Activated CD4-positive, alpha-beta T cell treated with anti-CD3 and anti-CD28 coated beads for 36 hours (primary cell): ENCODE measurements around the gene GGT5. TPM values are rescaled to one million over a fixed set of nuclear protein-coding genes. Genes with fewer than 3 reads are reported as not detected.
"Not testable (repeated sequence)": the region's sequence is repeated elsewhere in the genome, so short reads cannot be mapped to it uniquely, and the experiment has no call there.

ENCODE experiments used
- ATAC-seq: fragments of 200-7000 bp; cut with Tn5 transposase; one replicate; pipeline ENCODE4 v1.10.0; 2021; ENCODE audit warnings: mild to moderate bottlenecking, moderate library complexity
- CTCF ChIA-PET: fragments of 350-600 bp; sonication (Branson Sonifier 250); formaldehyde crosslinking; loops from one replicate; lab custom pipeline; 2021; ENCODE audit warnings: antibody characterized with exemption; lab: Charles Lee
- POLR2A ChIA-PET: fragments of 350-600 bp; sonication (Branson Sonifier 250); formaldehyde crosslinking; loops from one replicate; lab custom pipeline; 2021; ENCODE audit warnings: antibody characterized with exemption, inconsistent platforms; lab: Charles Lee
- DNase-seq: peaks from one replicate; pipeline ENCODE4 v3.0.0-alpha.2; 2020
- H3K27ac Mint-ChIP-seq: one replicate; pipeline ENCODE4 v1.8.0; 2021; ENCODE audit warnings: mixed read lengths
- H3K27me3 Mint-ChIP-seq: one replicate; pipeline ENCODE4 v1.8.0; 2021; ENCODE audit warnings: mixed read lengths
- H3K36me3 Mint-ChIP-seq: one replicate; pipeline ENCODE4 v1.8.0; 2021; ENCODE audit warnings: low read depth, mixed read lengths
- H3K4me1 Mint-ChIP-seq: one replicate; pipeline ENCODE4 v1.8.0; 2021; ENCODE audit warnings: mixed read lengths
- H3K4me3 Mint-ChIP-seq: one replicate; pipeline ENCODE4 v1.8.0; 2021; ENCODE audit warnings: mild to moderate bottlenecking, moderate library complexity, mixed read lengths
- H3K9me3 Mint-ChIP-seq: one replicate; pipeline ENCODE4 v1.8.0; 2021; ENCODE audit warnings: low read depth, mixed read lengths
- intact Hi-C, 2 experiments: fragments of 100-400 bp; cut with DNase I in 1 of 2; cut with micrococcal nuclease in 1 of 2; formaldehyde crosslinking; loops; one replicate each; pipeline versions ENCODE4 v1.14.2 to v1.15.1; 2022 to 2024; cut with DNase I, micrococcal nuclease
- total RNA-seq, 2 experiments: library from RNA; stranded (reverse); gene quantifications; one replicate each; pipeline ENCODE4 v1.2.3, GENCODE V29; 2021

The GGT5 gene
- total RNA-seq, 2 experiments from 2014 or later = 0.04 TPM; not detected in 1

GRCh38 chr22:24214467-24215285 lies 30.2 kb downstream of the GGT5 start:
- Mint-ChIP-seq H3K4me1 (no peaks in the 10 kb centered on the region), H3K27me3 (no peaks in the 10 kb centered on the region), H3K36me3 (no peaks in the 10 kb centered on the region), H3K27ac (no peak overlapping the region), H3K4me3 (no peak overlapping the region), H3K9me3 (no peaks in the 10 kb centered on the region)
- CTCF ChIA-PET = interaction anchor here (0.6 to 1.4 kb wide), 3 partner anchors 8 to 40 kb away, joined by 3 read pairs; no protein-coding TSS in a partner anchor
- intact Hi-C loops = no loop called here
- ATAC-seq (no peak), DNase-seq (no peak)
- POLR2A ChIA-PET = no interaction called here

GRCh38 chr22:24213111-24213510 lies 31.8 kb downstream of the GGT5 start:
- H3K36me3 Mint-ChIP-seq = not testable (repeated sequence)

DNA sequence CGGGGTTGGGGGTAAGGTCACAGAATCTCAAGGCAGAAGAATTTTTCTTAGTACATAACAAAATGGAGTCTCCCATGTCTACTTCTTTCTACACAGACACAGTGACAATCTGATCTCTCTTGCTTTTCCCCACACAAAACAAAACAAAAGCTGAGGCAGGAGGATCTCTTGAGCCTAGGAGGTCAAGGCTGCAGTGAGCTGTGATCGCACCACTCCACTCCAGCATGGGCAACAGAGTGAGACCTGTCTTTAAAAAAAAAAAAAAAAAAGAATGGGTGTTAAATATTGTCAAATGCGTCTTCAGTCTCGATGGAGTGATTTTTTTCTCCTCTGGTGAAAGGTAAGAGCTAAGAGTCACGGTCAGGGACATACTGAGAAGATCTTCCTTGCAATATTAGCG lies 33.2 kb downstream of the GGT5 start:
- POLR2A ChIA-PET, H3K9me3 Mint-ChIP-seq, H3K27me3 Mint-ChIP-seq, H3K4me3 Mint-ChIP-seq, H3K27ac Mint-ChIP-seq, intact Hi-C loops, DNase-seq, ATAC-seq, H3K36me3 Mint-ChIP-seq: not testable (repeated sequence)
- H3K4me1 Mint-ChIP-seq = peaks cover 15% of the 10 kb centered on the region
- CTCF ChIA-PET = interaction anchor here (0.6 kb wide), 1 partner anchor 424 kb away, joined by 3 read pairs; no protein-coding TSS in a partner anchor

More at GRCh38 chr22:24213111-24213510, 31.8 kb downstream of the GGT5 start:
- DNase-seq, H3K4me3 Mint-ChIP-seq, CTCF ChIA-PET, H3K9me3 Mint-ChIP-seq, H3K4me1 Mint-ChIP-seq, POLR2A ChIA-PET, ATAC-seq, intact Hi-C loops, H3K27ac Mint-ChIP-seq, H3K27me3 Mint-ChIP-seq: not testable (repeated sequence)

- intact Hi-C loops, H3K27ac Mint-ChIP-seq, H3K36me3 Mint-ChIP-seq, DNase-seq, H3K9me3 Mint-ChIP-seq, H3K27me3 Mint-ChIP-seq, H3K4me3 Mint-ChIP-seq, ATAC-seq: not testable (repeated sequence)
- ChIA-PET POLR2A (interaction anchor here (0.6 kb wide), 1 partner anchor 207 kb away, joined by 11 read pairs; no protein-coding TSS in a partner anchor), CTCF (interaction anchor here (0.8 kb wide), 1 partner anchor 15 kb away, joined by 4 read pairs; no protein-coding TSS in a partner anchor)
- peaks cover 15% of the 10 kb centered on the region for H3K4me1 Mint-ChIP-seq
These were observed 34.5 kb downstream of the GGT5 start for GRCh38 chr22:24210409-24210808.

DNA sequence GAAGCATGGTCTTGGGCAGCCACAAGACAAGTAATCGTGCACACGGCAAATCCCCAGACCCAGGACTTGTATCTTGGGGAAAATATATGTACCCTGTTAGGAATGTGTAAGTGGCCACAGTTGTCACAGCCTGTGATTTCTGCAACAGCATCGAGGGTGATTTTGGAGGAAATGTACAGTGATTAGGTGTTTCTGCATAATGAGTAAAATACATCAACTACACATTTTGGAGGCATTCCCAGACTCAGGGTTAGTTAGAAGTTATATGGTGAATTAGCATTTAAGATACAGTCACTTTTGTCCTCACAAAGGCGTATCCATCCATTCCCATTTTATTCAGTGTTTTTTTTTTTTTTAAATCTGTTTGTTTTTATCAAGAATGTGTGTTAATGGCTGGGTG lies 35.2 kb downstream of the GGT5 start:
- no peak for ATAC-seq
- DNase-seq = no peak
- H3K4me1 Mint-ChIP-seq = peaks cover 15% of the 10 kb centered on the region
- H3K27me3 Mint-ChIP-seq = no peaks in the 10 kb centered on the region
- intact Hi-C loops = loop anchor here in 1 of 2 experiments (10.0 kb wide), 1 partner anchor 65 kb away; no protein-coding TSS in a partner anchor
- H3K4me3 Mint-ChIP-seq = no peak overlapping the region
- H3K9me3 Mint-ChIP-seq = no peaks in the 10 kb centered on the region
- ChIA-PET POLR2A (no interaction called here), CTCF (interaction anchor here (0.8 kb wide), 1 partner anchor 15 kb away, joined by 4 read pairs; no protein-coding TSS in a partner anchor)
- no peak overlapping the region for H3K27ac Mint-ChIP-seq
- H3K36me3 Mint-ChIP-seq = no peaks in the 10 kb centered on the region

- intact Hi-C loops = loop anchor here in 1 of 2 experiments (10.0 kb wide), 1 partner anchor 64 kb away; no protein-coding TSS in a partner anchor
- Mint-ChIP-seq H3K9me3 (no peaks in the 10 kb centered on the region), H3K36me3 (no peaks in the 10 kb centered on the region), H3K4me3 (no peak overlapping the region), H3K27me3 (no peaks in the 10 kb centered on the region), H3K4me1 (peaks cover 15% of the 10 kb centered on the region), H3K27ac (no peak overlapping the region)
- POLR2A ChIA-PET = no interaction called here
- CTCF ChIA-PET = no interaction called here
- DNase-seq (no peak), ATAC-seq (no peak)
These were observed 35.9 kb downstream of the GGT5 start for GRCh38 chr22:24209016-24209415.

GRCh38 chr22:24208012-24208749 lies 36.7 kb downstream of the GGT5 start:
- H3K27me3 Mint-ChIP-seq = no peaks in the 10 kb centered on the region
- H3K9me3 Mint-ChIP-seq = no peaks in the 10 kb centered on the region
- ChIA-PET POLR2A (no interaction called here), CTCF (no interaction called here)
- no peak overlapping the region for H3K4me3 Mint-ChIP-seq
- H3K27ac Mint-ChIP-seq = no peak overlapping the region
- H3K4me1 Mint-ChIP-seq = peaks cover 15% of the 10 kb centered on the region
- no peak for DNase-seq
- intact Hi-C loops = loop anchor here in 1 of 2 experiments (10.0 kb wide), 1 partner anchor 63 kb away; no protein-coding TSS in a partner anchor
- no peaks in the 10 kb centered on the region for H3K36me3 Mint-ChIP-seq
- ATAC-seq = no peak

GRCh38 chr22:24207264-24208011 lies 37.4 kb downstream of the GGT5 start:
- Mint-ChIP-seq H3K4me3 (no peak overlapping the region), H3K4me1 (peaks cover 15% of the 10 kb centered on the region), H3K9me3 (no peaks in the 10 kb centered on the region), H3K36me3 (no peaks in the 10 kb centered on the region), H3K27me3 (no peaks in the 10 kb centered on the region), H3K27ac (no peak overlapping the region)
- intact Hi-C loops = loop anchor here in 1 of 2 experiments (10.0 kb wide), 1 partner anchor 63 kb away; no protein-coding TSS in a partner anchor
- ATAC-seq = no peak
- CTCF ChIA-PET = interaction anchor here (0.6 kb wide), 1 partner anchor 30 kb away, joined by 3 read pairs; no protein-coding TSS in a partner anchor
- POLR2A ChIA-PET = no interaction called here
- no peak for DNase-seq

- H3K27ac Mint-ChIP-seq, POLR2A ChIA-PET, DNase-seq, H3K27me3 Mint-ChIP-seq, H3K36me3 Mint-ChIP-seq, H3K9me3 Mint-ChIP-seq, H3K4me3 Mint-ChIP-seq, ATAC-seq: not testable (repeated sequence)
- CTCF ChIA-PET = interaction anchor here (0.6 kb wide), 1 partner anchor 31 kb away, joined by 3 read pairs; no protein-coding TSS in a partner anchor
- intact Hi-C loops = loop anchor here in 1 of 2 experiments (10.0 kb wide), 1 partner anchor 62 kb away; no protein-coding TSS in a partner anchor
- H3K4me1 Mint-ChIP-seq = peaks cover 15% of the 10 kb centered on the region
These were observed 38.2 kb downstream of the GGT5 start for GRCh38 chr22:24206460-24207263.
